IPS-20b (cell line): ENCODE measurements around the gene ZDHHC11B.

ENCODE experiments used
- H3K27ac ChIP-seq: one replicate; pipeline ENCODE4 v1.5.1; 2013; ENCODE audit warnings: low read length
- H3K27me3 ChIP-seq: 2 replicates; pipeline ENCODE4 v1.6.1; 2013; ENCODE audit warnings: mild to moderate bottlenecking, low read length, inconsistent platforms; ENCODE audit not compliant: insufficient read depth
- H3K36me3 ChIP-seq: 2 replicates; pipeline ENCODE4 v1.6.1; 2013; ENCODE audit warnings: low read depth, mild to moderate bottlenecking, inconsistent platforms, low read length, moderate library complexity; ENCODE audit not compliant: insufficient read depth
- H3K4me1 ChIP-seq: 2 replicates; pipeline ENCODE4 v1.6.1; 2013; ENCODE audit warnings: mild to moderate bottlenecking, control low read depth, inconsistent platforms, low read length, moderate library complexity; ENCODE audit not compliant: insufficient read depth
- H3K4me3 ChIP-seq: 2 replicates; pipeline ENCODE4 v1.5.1; 2013; ENCODE audit warnings: mild to moderate bottlenecking, low read length, inconsistent platforms
- H3K9ac ChIP-seq: 2 replicates; pipeline ENCODE4 v1.6.1; 2013; ENCODE audit warnings: low read depth, mild to moderate bottlenecking, inconsistent platforms, low read length, moderate library complexity
- H3K9me3 ChIP-seq: 2 replicates; pipeline ENCODE4 v1.6.1; 2013; ENCODE audit warnings: mild to moderate bottlenecking, low read depth, low read length, inconsistent platforms; ENCODE audit not compliant: insufficient read depth

ZDHHC11B gene

GRCh38 chr5:669111-669841 is 115.3 kb downstream of the ZDHHC11B start:
- no peak overlapping the region for H3K27ac ChIP-seq
- H3K9ac ChIP-seq: no peak overlapping the region; the same call in 1 of the 2 replicates
- H3K4me3 ChIP-seq: no peak overlapping the region

GRCh38 chr5:668283-668995 is 116.1 kb downstream of the ZDHHC11B start:
- H3K36me3 ChIP-seq: peaks cover 21% of the 10 kb centered on the region
- no peak overlapping the region for H3K9ac ChIP-seq
- H3K4me1 ChIP-seq: no peaks in the 10 kb centered on the region; the same call in 1 of the 2 replicates
- H3K4me3 ChIP-seq: no peak overlapping the region
- no peak overlapping the region for H3K27ac ChIP-seq
- H3K9me3 ChIP-seq: no peaks in the 10 kb centered on the region
- H3K27me3 ChIP-seq: peaks cover 13% of the 10 kb centered on the region; the same call in 1 of the 2 replicates

More at GRCh38 chr5:669111-669841, 115.3 kb downstream of the ZDHHC11B start:
- no peaks in the 10 kb centered on the region; the same call in 1 of the 2 replicates for H3K4me1 ChIP-seq
- peaks cover 21% of the 10 kb centered on the region; the same call in 1 of the 2 replicates for H3K27me3 ChIP-seq
- H3K9me3 ChIP-seq: no peaks in the 10 kb centered on the region
- peaks cover 17% of the 10 kb centered on the region for H3K36me3 ChIP-seq

GRCh38 chr5:666816-667498 is 117.6 kb downstream of the ZDHHC11B start:
- Histone ChIP-seq H3K9me3 (no peaks in the 10 kb centered on the region), H3K27me3 (no peaks in the 10 kb centered on the region), H3K4me1 (no peaks in the 10 kb centered on the region), H3K4me3 (no peak overlapping the region), H3K27ac (no peak overlapping the region), H3K9ac (no peak overlapping the region), H3K36me3 (peaks cover 30% of the 10 kb centered on the region)

DNA sequence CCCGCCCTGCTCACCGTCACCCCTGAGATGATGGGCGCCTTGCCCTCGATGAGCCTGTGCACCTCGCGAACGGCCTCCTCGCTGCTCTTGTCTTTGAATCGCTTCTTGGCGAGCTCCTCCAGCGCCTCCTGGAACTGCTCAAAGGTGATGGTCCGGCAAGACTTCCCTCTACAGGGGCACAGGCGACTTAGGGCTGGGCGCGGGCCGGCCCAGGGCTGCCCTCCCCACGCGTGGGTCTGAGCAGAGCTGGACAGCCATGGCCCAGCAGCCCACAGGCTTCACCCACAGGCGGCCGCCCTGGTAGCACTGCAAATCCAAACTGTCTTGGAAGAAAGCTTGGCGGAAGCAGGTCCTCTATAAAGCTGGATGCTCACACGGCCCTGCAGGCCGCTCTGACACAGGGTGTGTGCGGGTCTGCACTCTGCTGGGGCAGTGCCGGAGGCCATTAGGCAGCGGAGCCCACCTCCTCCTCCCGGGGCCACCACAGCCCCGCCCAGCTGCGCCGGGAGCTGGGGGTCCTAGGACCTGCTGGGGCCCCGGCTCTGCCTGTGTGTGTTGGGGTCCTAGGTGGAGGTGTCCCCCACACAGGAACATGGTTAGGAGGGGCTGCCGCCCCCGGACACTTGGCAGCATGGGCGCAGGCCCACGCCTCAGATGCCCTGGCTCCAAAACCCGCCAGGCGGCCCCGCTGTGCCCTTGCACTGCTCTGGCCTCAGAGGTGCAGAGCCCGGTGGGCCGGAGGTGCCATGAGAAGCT is 118.4 kb downstream of the ZDHHC11B start:
- no peaks in the 10 kb centered on the region for H3K9me3 ChIP-seq
- H3K36me3 ChIP-seq: peaks cover 37% of the 10 kb centered on the region

DNA sequence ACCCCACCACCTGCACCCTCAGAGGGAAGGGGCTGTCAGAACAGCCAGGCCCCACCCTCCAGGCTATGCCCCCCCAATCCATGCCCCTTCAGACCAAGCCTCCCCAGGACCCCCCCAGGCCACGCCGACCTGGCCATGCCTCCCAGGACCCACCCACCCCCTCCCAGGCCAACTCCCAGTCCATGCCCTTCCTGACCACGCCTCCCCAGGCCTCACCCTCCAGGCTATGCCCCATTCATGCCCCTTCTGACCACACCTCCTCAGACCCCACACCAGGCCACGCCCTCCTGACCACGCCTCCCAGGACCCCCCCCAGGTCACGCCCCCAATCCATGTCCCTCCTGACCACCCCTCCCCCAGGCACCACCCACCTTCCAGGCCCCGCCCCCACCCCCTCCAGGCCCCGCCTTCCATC is 119.0 kb downstream of the ZDHHC11B start:
- no peak overlapping the region for H3K4me3 ChIP-seq
- no peak overlapping the region for H3K9ac ChIP-seq
- H3K9me3 ChIP-seq: no peaks in the 10 kb centered on the region
- H3K36me3 ChIP-seq: peaks cover 39% of the 10 kb centered on the region
- H3K27me3 ChIP-seq: no peaks in the 10 kb centered on the region
- H3K27ac ChIP-seq: no peak overlapping the region
- no peaks in the 10 kb centered on the region for H3K4me1 ChIP-seq

More for the DNA sequence above, 118.4 kb downstream of the ZDHHC11B start:
- Histone ChIP-seq H3K4me3 (no peak overlapping the region), H3K27me3 (no peaks in the 10 kb centered on the region), H3K4me1 (no peaks in the 10 kb centered on the region), H3K27ac (no peak overlapping the region), H3K9ac (no peak overlapping the region)

- no peaks in the 10 kb centered on the region for H3K9me3 ChIP-seq
- no peaks in the 10 kb centered on the region for H3K4me1 ChIP-seq
- H3K36me3 ChIP-seq: peaks cover 44% of the 10 kb centered on the region
- no peak overlapping the region for H3K4me3 ChIP-seq
- H3K27me3 ChIP-seq: no peaks in the 10 kb centered on the region
- H3K27ac ChIP-seq: no peak overlapping the region
- no peak overlapping the region for H3K9ac ChIP-seq
Measured at GRCh38 chr5:664994-665360, 119.6 kb downstream of the ZDHHC11B start.

DNA sequence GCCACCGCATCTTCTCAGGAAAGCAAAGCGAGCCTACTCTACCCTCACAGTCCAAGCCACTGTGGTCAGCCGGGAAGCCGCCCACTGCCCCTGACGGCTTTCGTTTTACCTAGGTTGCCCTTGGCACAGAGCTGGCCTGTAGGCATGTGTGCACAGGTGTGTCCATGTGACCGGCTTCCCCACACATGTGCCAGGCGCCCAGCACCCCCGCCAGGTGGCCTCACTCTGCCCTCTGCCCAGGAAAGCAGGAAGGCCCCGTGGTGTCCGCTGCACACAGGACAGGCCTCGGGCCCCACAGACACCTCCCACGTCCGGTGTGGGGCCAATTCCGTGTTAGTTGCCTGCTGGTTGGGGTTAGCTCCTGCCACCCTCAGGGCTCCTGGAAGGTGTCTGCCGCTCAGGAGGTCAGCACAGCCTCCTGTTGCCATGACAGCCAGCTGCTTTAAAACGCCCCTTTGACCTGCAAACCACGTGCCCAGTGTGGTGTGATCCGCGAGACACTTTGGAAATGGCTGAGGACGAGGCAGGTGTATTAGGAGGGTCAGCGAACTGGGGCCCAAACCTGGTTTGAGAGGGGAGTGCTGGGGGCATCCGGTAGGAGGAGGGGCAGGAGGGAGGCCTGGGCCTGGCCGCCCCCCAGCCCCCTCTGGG is 120.1 kb downstream of the ZDHHC11B start:
- no peaks in the 10 kb centered on the region for H3K4me1 ChIP-seq
- no peak overlapping the region for H3K4me3 ChIP-seq
- no peak overlapping the region for H3K9ac ChIP-seq
- H3K9me3 ChIP-seq: no peaks in the 10 kb centered on the region
- H3K27me3 ChIP-seq: no peaks in the 10 kb centered on the region
- H3K36me3 ChIP-seq: peaks cover 49% of the 10 kb centered on the region
- H3K27ac ChIP-seq: no peak overlapping the region

GRCh38 chr5:663436-664342 is 120.8 kb downstream of the ZDHHC11B start:
- Histone ChIP-seq H3K27me3 (no peaks in the 10 kb centered on the region), H3K27ac (no peak overlapping the region), H3K36me3 (peaks cover 56% of the 10 kb centered on the region), H3K4me3 (no peak overlapping the region), H3K9ac (no peak overlapping the region), H3K4me1 (no peaks in the 10 kb centered on the region), H3K9me3 (no peaks in the 10 kb centered on the region)

DNA sequence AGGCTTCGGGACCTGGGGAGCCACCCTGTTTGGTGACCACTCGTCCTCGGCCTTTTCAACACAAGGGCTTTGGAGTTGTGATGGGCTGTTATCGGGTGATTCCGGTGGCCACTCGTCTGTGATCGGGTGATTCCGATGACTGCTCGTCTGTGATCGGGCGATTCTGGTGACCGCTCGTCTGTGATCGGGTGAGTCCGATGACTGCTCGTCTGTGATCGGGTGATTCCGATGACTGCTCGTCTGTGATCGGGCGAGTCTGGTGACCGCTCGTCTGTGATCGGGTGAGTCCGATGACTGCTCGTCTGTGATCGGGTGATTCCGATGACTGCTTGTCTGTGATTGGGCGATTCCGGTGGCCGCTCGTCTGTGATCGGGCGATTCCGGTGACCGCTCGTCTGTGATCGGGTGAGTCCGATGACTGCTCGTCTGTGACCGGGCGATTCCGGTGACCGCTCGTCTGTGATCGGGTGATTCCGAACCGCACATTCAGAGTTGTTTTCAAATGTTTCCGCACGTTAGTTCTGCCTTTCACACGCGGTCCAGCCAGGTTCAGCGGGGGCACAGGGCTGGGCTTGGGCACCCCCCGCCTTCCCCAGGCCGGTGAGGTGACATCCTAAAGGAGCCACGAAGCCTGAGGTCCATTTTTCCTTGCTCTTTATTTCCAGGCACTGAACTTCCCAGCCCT is 121.6 kb downstream of the ZDHHC11B start:
- no peaks in the 10 kb centered on the region for H3K9me3 ChIP-seq
- no peaks in the 10 kb centered on the region for H3K4me1 ChIP-seq
- H3K9ac ChIP-seq: no peak overlapping the region
- no peak overlapping the region for H3K27ac ChIP-seq
- no peak overlapping the region for H3K4me3 ChIP-seq
- no peaks in the 10 kb centered on the region for H3K27me3 ChIP-seq
- H3K36me3 ChIP-seq: peaks cover 59% of the 10 kb centered on the region
